GM23338 (cell line): ENCODE measurements around the gene PAX5. TPM values are rescaled to one million over a fixed set of nuclear protein-coding genes. Genes with fewer than 3 reads are reported as not detected.

Experiments
- ATAC-seq: fragments of 200-7000 bp; cut with Tn5 transposase; 3 replicates; pipeline ENCODE4 v1.9.1; 2020
- DNase-seq: peaks from one replicate; pipeline ENCODE4 v3.0.0-alpha.2; 2015; ENCODE audit warnings: low spot score
- H2AFZ ChIP-seq: fragments of 200-600 bp; sonication (generic); 2 replicates; pipeline ENCODE4 v1.8.0; 2016; ENCODE audit warnings: antibody characterized with exemption, mild to moderate bottlenecking, moderate library complexity
- H3F3A ChIP-seq: fragments of 200-600 bp; sonication (generic); replicated peaks from 2 replicates; pipeline ENCODE4 v1.8.0; 2017; ENCODE audit warnings: antibody characterized with exemption, mixed run types, low read depth
- H3K27ac ChIP-seq: fragments of 200-600 bp; sonication (generic); 2 replicates; pipeline ENCODE4 v1.6.1; 2016; ENCODE audit warnings: low read depth
- H3K27me3 ChIP-seq: fragments of 200-600 bp; sonication (generic); 2 replicates; pipeline ENCODE4 v1.8.0; 2016; ENCODE audit warnings: mild to moderate bottlenecking, mixed run types, moderate library complexity; ENCODE audit not compliant: insufficient read depth
- H3K36me3 ChIP-seq: fragments of 200-600 bp; sonication (generic); 2 replicates; pipeline ENCODE4 v1.8.0; 2016; ENCODE audit warnings: mild to moderate bottlenecking; ENCODE audit not compliant: insufficient read depth
- H3K4me1 ChIP-seq: fragments of 200-600 bp; sonication (generic); 2 replicates; pipeline ENCODE4 v1.8.0; 2016; ENCODE audit warnings: mild to moderate bottlenecking, moderate library complexity; ENCODE audit not compliant: insufficient read depth
- H3K4me2 ChIP-seq: fragments of 200-600 bp; sonication (generic); 2 replicates; pipeline ENCODE4 v1.7.1; 2017; ENCODE audit warnings: mixed run types
- H3K4me3 ChIP-seq: fragments of 200-600 bp; sonication (generic); 2 replicates; pipeline ENCODE4 v1.6.1; 2016; ENCODE audit warnings: mixed run types
- H3K79me2 ChIP-seq: fragments of 200-600 bp; sonication (generic); replicated peaks from 2 replicates; pipeline ENCODE4 v1.8.0; 2017; ENCODE audit warnings: mild to moderate bottlenecking; ENCODE audit not compliant: insufficient read depth
- H3K9me2 ChIP-seq: fragments of 200-600 bp; sonication (generic); 2 replicates; pipeline ENCODE4 v1.8.0; 2017; ENCODE audit not compliant: insufficient read depth
- H4K20me1 ChIP-seq: fragments of 200-600 bp; sonication (generic); replicated peaks from 2 replicates; pipeline ENCODE4 v1.8.0; 2017; ENCODE audit warnings: mild to moderate bottlenecking; ENCODE audit not compliant: insufficient read depth
- H3K27ac Mint-ChIP-seq: 2 replicates; pipeline ENCODE4 v1.8.0; 2020; ENCODE audit warnings: inconsistent platforms, mild to moderate bottlenecking, moderate library complexity, mixed read lengths
- H3K27me3 Mint-ChIP-seq: 3 replicates; pipeline ENCODE4 v1.8.0; 2022; ENCODE audit warnings: low read depth, mild to moderate bottlenecking, moderate library complexity, mixed read lengths, inconsistent platforms; ENCODE audit not compliant: insufficient read depth, poor library complexity
- H3K36me3 Mint-ChIP-seq: 3 replicates; pipeline ENCODE4 v1.8.0; 2021; ENCODE audit warnings: low read depth, mild to moderate bottlenecking, inconsistent platforms, moderate library complexity, mixed read lengths
- H3K4me1 Mint-ChIP-seq: 3 replicates; pipeline ENCODE4 v1.8.0; 2020; ENCODE audit warnings: mild to moderate bottlenecking, inconsistent platforms, mixed read lengths
- H3K4me3 Mint-ChIP-seq: 3 replicates; pipeline ENCODE4 v1.8.0; 2021; ENCODE audit warnings: moderate library complexity, mild to moderate bottlenecking, inconsistent platforms, mixed read lengths
- H3K9me3 Mint-ChIP-seq: 3 replicates; pipeline ENCODE4 v1.8.0; 2020; ENCODE audit warnings: moderate library complexity, mild to moderate bottlenecking, inconsistent platforms, mixed read lengths
- CREB1 ChIP-seq: fragments of 250-450 bp; sonication (Bioruptor Pico); IDR thresholded peaks from 2 replicates; pipeline ENCODE4 v1.5.0; 2020; ENCODE audit warnings: low read depth, mild to moderate bottlenecking, moderate library complexity
- EZH2 ChIP-seq: fragments of 200-600 bp; sonication (generic); IDR thresholded peaks from one replicate; pipeline ENCODE4 v1.8.0; 2017; ENCODE audit warnings: antibody characterized with exemption, mild to moderate bottlenecking, low read depth; ENCODE audit not compliant: unreplicated experiment
- EZH2phosphoT487 ChIP-seq: fragments of 200-600 bp; sonication (generic); IDR thresholded peaks from one replicate; pipeline ENCODE4 v1.8.1; 2018; ENCODE audit warnings: antibody characterized with exemption; ENCODE audit not compliant: unreplicated experiment
- JUNB ChIP-seq: IDR thresholded peaks from one replicate; pipeline ENCODE4 v1.6.1; 2016; ENCODE audit warnings: antibody characterized with exemption; ENCODE audit not compliant: unreplicated experiment
- NANOG ChIP-seq: IDR thresholded peaks from 2 replicates; pipeline ENCODE4 v1.6.1; 2016; ENCODE audit warnings: antibody characterized with exemption, borderline replicate concordance
- POLR2AphosphoS5 ChIP-seq: IDR thresholded peaks from 2 replicates; pipeline ENCODE4 v1.6.1; 2016; ENCODE audit warnings: antibody characterized with exemption, low read depth
- STAT1 ChIP-seq: IDR thresholded peaks from one replicate; pipeline ENCODE4 v1.6.1; 2016; ENCODE audit warnings: antibody characterized with exemption; ENCODE audit not compliant: unreplicated experiment
- ZNF114 ChIP-seq: fragments of 250-450 bp; sonication (Bioruptor Pico); IDR thresholded peaks from 2 replicates; pipeline ENCODE4 v1.5.0; 2020; ENCODE audit warnings: mild to moderate bottlenecking, moderate library complexity
- ZNF331 ChIP-seq: fragments of 250-450 bp; sonication (Bioruptor Pico); IDR thresholded peaks from 2 replicates; pipeline ENCODE4 v1.5.0; 2020; ENCODE audit warnings: low read depth, mild to moderate bottlenecking, moderate library complexity
- polyA plus RNA-seq: library from polyadenylated mRNA; unstranded; fragments of >200 nt; fragmentation: Nextera tagmentation; extraction: Ambion mirVana; gene quantifications from 2 replicates; pipeline ENCODE4 v1.2.1, GENCODE V29; 2016
- total RNA-seq: library from RNA; depleted of rRNA; stranded (reverse); fragments of >200 nt; shearing (Covaris generic); gene quantifications from 2 replicates; pipeline ENCODE4 v1.2.3, GENCODE V29; 2014
- TF ChIP-seq, protein P1 (sequence below): fragments of 250-450 bp; sonication (Bioruptor Pico); IDR thresholded peaks from 2 replicates; pipeline ENCODE4 v1.5.0; 2020; ENCODE audit warnings: mild to moderate bottlenecking, moderate library complexity
- TF ChIP-seq, protein P2 (sequence below): IDR thresholded peaks from 2 replicates; pipeline ENCODE4 v1.6.1; 2016; ENCODE audit warnings: antibody characterized with exemption
- TF ChIP-seq, protein P3 (sequence below), 2 experiments: fragments of 200-600 bp in 1 of 2; sonication (generic) in 1 of 2; conservative IDR thresholded peaks; 2 replicates each; pipeline versions ENCODE4 v1.5.1 to v1.6.1; 2016 to 2017; ENCODE audit warnings: antibody characterized with exemption in 2 of 2, low read depth in 2 of 2, mild to moderate bottlenecking in 2 of 2, moderate library complexity in 1 of 2

The PAX5 gene
- total and polyA plus RNA-seq, 2 experiments from 2014 or later: 0.17 to 0.60 TPM

DNA sequence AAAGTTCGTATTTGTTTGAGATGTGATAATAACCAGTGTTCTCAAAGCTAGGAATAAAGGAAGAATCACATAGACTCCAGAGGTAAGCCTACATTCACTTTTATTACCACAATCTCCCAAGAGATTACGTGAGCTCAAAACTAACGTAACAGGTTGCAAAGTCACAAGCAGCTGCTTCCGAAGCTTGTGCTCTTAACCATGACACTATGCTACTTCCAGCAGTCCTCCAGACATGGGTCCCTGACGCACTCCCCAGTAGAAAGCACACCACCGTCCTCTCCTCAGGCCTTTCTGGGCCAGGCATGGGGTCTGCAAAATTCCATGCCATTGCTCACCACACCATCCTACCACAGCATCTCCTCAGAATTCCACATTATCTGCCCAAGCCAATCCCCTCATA lies 84.6 kb downstream of the PAX5 start:
- Histone ChIP-seq H3K9me2 (peaks cover 5% of the 10 kb centered on the region; the same call in 1 of the 2 replicates), H3F3A (no peaks in the 10 kb centered on the region), H3K4me2 (no peak overlapping the region), H3K27me3 (0 out of 2 replicates have a peak, but pooled peaks cover 3% of the 10 kb centered on the region), H3K79me2 (no peaks in the 10 kb centered on the region), H3K36me3 (no peaks in the 10 kb centered on the region), H3K4me3 (no peak overlapping the region), H3K4me1 (peaks cover 15% of the 10 kb centered on the region; the same call in 1 of the 2 replicates), H4K20me1 (no peaks in the 10 kb centered on the region), H2AFZ (no peak overlapping the region), H3K27ac (no peak overlapping the region)
- Mint-ChIP-seq H3K27me3 (peaks cover 13% of the 10 kb centered on the region), H3K9me3 (no peaks in the 10 kb centered on the region), H3K27ac (no peak overlapping the region), H3K4me3 (no peak overlapping the region), H3K36me3 (no peaks in the 10 kb centered on the region), H3K4me1 (peaks cover 22% of the 10 kb centered on the region)
- ATAC-seq (no peak), DNase-seq (no peak)
- TF ChIP-seq EZH2: no peak

DNA sequence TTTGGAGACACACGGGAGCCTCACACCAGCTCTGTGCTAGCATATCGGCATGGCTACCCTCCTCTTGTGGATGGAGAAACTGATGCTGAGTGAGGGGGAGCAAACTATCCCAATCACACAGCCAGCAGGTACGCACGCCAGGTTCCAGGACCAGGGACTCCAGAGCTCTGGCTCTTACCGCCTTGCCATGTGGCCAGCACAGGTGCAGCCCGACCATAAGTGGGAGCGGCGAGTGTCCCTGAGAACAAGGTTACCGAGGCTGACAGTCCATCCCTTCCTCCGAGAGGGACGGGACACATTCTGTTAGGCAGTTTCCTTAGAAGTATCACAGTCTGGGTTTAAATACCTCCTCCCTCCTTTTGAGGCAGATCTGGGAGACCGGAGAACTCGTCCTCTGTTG lies 86.0 kb downstream of the PAX5 start:
- Histone ChIP-seq H3K4me3 (no peak overlapping the region), H4K20me1 (no peaks in the 10 kb centered on the region), H3F3A (no peaks in the 10 kb centered on the region), H3K4me1 (peaks cover 15% of the 10 kb centered on the region; the same call in 1 of the 2 replicates), H3K4me2 (no peak overlapping the region), H3K79me2 (no peaks in the 10 kb centered on the region), H3K36me3 (no peaks in the 10 kb centered on the region), H3K27me3 (0 out of 2 replicates have a peak, but pooled peaks cover 3% of the 10 kb centered on the region), H3K27ac (no peak overlapping the region), H3K9me2 (peaks cover 5% of the 10 kb centered on the region; the same call in 1 of the 2 replicates), H2AFZ (peak overlapping the region; percentile 92)
- peaks cover 22% of the 10 kb centered on the region for H3K4me1 Mint-ChIP-seq
- H3K27me3 Mint-ChIP-seq: peaks cover 13% of the 10 kb centered on the region
- H3K27ac Mint-ChIP-seq: no peak overlapping the region
- no peak overlapping the region for H3K4me3 Mint-ChIP-seq
- H3K9me3 Mint-ChIP-seq: no peaks in the 10 kb centered on the region
- ATAC-seq: peak; percentile 51; the same call in 2 of the 3 replicates
- DNase-seq: peak; percentile 10
- no peaks in the 10 kb centered on the region for H3K36me3 Mint-ChIP-seq
- TF ChIP-seq, protein P1, sequence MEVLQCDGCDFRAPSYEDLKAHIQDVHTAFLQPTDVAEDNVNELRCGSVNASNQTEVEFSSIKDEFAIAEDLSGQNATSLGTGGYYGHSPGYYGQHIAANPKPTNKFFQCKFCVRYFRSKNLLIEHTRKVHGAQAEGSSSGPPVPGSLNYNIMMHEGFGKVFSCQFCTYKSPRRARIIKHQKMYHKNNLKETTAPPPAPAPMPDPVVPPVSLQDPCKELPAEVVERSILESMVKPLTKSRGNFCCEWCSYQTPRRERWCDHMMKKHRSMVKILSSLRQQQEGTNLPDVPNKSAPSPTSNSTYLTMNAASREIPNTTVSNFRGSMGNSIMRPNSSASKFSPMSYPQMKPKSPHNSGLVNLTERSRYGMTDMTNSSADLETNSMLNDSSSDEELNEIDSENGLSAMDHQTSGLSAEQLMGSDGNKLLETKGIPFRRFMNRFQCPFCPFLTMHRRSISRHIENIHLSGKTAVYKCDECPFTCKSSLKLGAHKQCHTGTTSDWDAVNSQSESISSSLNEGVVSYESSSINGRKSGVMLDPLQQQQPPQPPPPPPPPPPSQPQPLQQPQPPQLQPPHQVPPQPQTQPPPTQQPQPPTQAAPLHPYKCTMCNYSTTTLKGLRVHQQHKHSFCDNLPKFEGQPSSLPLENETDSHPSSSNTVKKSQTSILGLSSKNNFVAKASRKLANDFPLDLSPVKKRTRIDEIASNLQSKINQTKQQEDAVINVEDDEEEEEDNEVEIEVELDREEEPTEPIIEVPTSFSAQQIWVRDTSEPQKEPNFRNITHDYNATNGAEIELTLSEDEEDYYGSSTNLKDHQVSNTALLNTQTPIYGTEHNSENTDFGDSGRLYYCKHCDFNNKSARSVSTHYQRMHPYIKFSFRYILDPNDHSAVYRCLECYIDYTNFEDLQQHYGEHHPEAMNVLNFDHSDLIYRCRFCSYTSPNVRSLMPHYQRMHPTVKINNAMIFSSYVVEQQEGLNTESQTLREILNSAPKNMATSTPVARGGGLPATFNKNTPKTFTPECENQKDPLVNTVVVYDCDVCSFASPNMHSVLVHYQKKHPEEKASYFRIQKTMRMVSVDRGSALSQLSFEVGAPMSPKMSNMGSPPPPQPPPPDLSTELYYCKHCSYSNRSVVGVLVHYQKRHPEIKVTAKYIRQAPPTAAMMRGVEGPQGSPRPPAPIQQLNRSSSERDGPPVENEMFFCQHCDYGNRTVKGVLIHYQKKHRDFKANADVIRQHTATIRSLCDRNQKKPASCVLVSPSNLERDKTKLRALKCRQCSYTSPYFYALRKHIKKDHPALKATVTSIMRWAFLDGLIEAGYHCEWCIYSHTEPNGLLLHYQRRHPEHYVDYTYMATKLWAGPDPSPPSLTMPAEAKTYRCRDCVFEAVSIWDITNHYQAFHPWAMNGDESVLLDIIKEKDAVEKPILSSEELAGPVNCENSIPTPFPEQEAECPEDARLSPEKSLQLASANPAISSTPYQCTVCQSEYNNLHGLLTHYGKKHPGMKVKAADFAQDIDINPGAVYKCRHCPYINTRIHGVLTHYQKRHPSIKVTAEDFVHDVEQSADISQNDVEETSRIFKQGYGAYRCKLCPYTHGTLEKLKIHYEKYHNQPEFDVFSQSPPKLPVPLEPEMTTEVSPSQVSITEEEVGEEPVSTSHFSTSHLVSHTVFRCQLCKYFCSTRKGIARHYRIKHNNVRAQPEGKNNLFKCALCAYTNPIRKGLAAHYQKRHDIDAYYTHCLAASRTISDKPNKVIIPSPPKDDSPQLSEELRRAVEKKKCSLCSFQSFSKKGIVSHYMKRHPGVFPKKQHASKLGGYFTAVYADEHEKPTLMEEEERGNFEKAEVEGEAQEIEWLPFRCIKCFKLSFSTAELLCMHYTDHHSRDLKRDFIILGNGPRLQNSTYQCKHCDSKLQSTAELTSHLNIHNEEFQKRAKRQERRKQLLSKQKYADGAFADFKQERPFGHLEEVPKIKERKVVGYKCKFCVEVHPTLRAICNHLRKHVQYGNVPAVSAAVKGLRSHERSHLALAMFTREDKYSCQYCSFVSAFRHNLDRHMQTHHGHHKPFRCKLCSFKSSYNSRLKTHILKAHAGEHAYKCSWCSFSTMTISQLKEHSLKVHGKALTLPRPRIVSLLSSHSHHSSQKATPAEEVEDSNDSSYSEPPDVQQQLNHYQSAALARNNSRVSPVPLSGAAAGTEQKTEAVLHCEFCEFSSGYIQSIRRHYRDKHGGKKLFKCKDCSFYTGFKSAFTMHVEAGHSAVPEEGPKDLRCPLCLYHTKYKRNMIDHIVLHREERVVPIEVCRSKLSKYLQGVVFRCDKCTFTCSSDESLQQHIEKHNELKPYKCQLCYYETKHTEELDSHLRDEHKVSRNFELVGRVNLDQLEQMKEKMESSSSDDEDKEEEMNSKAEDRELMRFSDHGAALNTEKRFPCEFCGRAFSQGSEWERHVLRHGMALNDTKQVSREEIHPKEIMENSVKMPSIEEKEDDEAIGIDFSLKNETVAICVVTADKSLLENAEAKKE (CRISPR knock-in tag): no peak
- TF ChIP-seq NANOG (no peak), EZH2 (no peak), JUNB (no peak), CREB1 (no peak), ZNF114 (no peak), ZNF331 (no peak), EZH2phosphoT487 (no peak), STAT1 (no peak), POLR2AphosphoS5 (no peak)
- TF ChIP-seq, protein P2, sequence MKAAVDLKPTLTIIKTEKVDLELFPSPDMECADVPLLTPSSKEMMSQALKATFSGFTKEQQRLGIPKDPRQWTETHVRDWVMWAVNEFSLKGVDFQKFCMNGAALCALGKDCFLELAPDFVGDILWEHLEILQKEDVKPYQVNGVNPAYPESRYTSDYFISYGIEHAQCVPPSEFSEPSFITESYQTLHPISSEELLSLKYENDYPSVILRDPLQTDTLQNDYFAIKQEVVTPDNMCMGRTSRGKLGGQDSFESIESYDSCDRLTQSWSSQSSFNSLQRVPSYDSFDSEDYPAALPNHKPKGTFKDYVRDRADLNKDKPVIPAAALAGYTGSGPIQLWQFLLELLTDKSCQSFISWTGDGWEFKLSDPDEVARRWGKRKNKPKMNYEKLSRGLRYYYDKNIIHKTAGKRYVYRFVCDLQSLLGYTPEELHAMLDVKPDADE: no peak
- TF ChIP-seq, protein P3, sequence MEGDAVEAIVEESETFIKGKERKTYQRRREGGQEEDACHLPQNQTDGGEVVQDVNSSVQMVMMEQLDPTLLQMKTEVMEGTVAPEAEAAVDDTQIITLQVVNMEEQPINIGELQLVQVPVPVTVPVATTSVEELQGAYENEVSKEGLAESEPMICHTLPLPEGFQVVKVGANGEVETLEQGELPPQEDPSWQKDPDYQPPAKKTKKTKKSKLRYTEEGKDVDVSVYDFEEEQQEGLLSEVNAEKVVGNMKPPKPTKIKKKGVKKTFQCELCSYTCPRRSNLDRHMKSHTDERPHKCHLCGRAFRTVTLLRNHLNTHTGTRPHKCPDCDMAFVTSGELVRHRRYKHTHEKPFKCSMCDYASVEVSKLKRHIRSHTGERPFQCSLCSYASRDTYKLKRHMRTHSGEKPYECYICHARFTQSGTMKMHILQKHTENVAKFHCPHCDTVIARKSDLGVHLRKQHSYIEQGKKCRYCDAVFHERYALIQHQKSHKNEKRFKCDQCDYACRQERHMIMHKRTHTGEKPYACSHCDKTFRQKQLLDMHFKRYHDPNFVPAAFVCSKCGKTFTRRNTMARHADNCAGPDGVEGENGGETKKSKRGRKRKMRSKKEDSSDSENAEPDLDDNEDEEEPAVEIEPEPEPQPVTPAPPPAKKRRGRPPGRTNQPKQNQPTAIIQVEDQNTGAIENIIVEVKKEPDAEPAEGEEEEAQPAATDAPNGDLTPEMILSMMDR (conservative IDR thresholded peaks at IDR 0.05; ENCODE audit: low read depth in 2 of 2): no peak
